GM12801 (cell line): Measurements from ENCODE around the gene PLG.

Experiments
- TF ChIP-seq, protein P1 (sequence below): IDR thresholded peaks from one replicate; pipeline ENCODE4 v1.5.1; 2011; ENCODE audit warnings: control low read depth; ENCODE audit not compliant: insufficient read length; ENCODE audit errors: extremely low read depth

The PLG gene

DNA sequence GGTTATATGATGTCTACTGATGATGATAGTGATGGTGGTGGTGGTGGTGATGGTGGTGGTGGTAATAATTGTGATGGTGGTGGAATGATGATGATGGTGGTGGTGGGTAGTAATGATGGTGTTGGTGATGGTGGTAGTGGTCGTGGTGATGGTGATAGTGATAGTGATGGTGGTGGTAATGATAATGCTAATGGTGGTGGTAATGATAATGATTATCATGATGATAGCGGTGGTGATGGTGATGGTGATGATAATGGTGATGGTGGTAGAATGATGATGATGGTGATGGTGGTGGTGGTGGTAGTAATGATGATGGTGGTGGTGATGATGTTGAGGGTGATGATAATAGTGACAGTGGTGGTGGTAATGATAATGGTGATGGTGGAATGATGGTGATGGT lies 33.5 kb upstream of the PLG start:
- TF ChIP-seq, protein P1, sequence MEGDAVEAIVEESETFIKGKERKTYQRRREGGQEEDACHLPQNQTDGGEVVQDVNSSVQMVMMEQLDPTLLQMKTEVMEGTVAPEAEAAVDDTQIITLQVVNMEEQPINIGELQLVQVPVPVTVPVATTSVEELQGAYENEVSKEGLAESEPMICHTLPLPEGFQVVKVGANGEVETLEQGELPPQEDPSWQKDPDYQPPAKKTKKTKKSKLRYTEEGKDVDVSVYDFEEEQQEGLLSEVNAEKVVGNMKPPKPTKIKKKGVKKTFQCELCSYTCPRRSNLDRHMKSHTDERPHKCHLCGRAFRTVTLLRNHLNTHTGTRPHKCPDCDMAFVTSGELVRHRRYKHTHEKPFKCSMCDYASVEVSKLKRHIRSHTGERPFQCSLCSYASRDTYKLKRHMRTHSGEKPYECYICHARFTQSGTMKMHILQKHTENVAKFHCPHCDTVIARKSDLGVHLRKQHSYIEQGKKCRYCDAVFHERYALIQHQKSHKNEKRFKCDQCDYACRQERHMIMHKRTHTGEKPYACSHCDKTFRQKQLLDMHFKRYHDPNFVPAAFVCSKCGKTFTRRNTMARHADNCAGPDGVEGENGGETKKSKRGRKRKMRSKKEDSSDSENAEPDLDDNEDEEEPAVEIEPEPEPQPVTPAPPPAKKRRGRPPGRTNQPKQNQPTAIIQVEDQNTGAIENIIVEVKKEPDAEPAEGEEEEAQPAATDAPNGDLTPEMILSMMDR: no peak

DNA sequence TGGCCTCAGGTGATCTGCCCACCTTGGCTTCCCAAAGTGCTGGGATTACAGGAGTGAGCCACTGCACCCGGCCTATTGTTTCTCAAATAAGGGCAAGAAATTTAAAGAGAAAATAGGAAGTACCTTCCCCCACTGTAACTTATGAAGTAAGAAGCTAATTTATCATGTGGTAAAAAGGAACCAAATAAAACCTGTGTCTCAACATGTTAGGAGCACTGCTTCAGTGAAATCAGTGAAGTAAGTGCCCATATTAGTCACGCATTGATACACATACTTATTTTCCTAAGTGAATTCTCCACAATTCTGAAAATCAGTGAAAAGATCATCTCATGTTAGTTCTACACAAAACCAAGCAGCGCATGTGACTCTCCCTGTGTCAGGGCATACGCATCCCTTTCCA lies 23.8 kb upstream of the PLG start:
- TF ChIP-seq, protein P1: no peak

DNA sequence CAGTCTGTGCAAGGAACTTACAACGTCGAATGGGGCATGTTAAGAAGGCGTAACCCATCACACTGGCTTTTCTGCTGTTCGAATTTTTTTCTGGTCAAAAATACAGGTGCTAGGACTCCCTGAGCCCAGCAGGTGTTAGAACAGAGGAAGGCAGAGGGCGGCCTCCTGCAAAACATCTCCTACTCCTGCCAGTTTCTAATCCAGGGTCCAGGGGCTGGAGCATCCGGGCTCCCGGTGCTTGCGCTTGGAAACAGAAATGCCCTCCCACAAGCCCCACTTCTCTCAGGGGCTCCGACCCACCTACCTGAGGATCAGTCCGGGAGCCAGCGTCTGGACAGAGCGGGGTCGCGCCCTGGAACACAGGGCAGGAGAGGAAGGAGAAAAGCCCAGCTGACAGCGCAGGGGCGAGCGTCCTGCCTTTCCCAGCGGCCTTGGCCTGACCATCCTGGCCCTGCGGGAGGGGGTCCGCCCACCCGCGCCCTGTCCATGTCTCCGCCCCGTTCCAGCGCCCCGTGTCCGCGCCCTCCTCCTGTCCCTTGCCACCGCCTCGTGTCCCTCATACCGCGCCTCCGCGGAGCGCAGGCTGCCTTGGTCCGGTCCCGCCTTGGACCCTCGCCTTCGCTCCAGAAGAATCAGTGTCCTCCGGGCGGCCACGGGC lies 23.2 kb upstream of the PLG start:
- TF ChIP-seq, protein P1: no peak

DNA sequence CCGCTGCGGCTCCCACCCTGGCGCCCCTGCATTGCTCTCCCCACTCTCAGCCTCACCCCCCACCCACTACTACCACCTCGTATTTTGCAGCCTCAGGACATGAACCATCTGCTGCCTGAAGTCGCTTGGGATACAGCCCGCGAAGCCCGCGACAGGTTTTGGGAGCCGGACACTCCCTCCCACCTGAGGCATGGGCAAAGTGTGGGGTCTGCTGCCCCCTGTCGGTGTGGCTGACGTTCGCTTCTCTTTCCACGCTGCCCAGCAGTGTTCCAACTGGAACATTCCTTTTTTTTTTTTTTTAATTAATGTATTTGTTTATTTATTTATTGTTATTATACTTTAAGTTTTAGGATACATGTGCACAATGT lies 22.7 kb upstream of the PLG start:
- TF ChIP-seq, protein P1: no peak

DNA sequence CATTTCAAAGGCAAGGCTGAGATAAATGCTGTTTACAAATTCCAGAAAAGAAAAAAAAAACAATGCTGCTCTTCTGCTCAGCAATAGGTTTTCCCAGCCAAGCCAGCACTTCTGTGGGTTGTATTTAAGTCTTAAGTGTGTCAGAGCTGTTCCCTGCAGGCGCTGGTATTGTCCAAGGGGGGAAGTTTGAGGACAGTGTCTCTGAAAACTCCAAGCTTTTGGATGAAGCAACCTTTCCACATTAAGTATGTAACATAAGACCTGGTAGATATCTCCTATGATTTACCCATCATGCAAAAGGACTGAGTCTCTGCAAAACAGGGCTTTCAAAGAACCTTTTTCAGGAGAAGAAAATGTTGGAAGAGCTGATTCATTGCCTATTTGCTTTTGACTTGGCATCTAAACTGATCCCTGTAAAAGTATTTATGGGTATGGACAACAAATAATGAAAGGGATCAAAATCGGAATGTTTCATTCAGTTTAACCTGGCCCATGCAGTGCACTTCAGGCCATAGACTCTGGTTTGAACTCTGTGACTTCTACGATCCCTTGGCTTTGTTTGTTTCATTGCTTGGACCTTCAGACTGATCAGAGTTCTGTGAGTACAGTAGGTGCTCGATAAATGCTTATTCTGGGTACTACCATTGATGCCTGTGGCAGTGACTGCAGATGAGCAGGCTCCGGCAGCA lies 16.1 kb upstream of the PLG start:
- TF ChIP-seq, protein P1: no peak

DNA sequence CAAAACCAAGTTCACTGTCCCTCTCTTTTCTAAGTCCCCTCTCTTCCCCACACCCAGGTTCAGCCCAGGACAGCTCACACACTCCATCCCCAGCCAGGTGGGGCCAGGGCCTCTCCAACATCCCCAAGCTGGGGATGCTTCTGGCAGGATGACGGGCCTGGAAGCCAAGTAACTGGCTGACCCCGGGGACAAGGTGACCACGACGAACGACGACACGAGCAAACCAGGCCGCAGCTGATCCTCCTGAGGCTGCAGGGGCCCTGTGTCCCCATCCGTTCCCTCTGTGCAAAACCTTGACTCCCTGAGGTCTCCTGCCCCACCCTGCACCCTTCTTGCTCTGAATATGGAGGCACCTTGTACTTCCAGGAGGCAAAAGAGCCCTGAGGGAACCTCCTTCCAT lies 11.6 kb upstream of the PLG start:
- TF ChIP-seq, protein P1: no peak

DNA sequence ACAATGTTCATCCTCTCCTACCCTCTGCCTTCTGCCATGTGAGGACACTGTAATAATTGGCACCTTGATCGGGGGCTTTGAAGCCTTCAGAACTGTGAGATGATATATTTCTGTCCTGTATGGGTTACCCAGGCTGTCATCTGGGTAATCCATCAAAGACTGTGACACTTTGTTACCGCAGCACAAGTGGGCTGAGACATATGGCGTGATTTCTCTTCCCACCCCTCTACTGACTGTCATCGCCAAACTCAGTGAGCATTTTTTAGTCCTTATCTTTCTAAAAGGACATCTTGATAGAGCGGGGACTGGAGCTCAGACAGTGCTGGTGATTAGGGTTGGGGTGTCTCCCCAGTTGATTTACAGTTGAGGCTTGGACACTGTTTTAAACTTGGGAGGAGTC lies 10.4 kb upstream of the PLG start:
- TF ChIP-seq, protein P1: no peak
